Lower lobe of right lung (tissue), 2 donors: ENCODE results near the gene MACF1. TPM values are rescaled to one million over a fixed set of nuclear protein-coding genes. Genes with fewer than 3 reads are reported as not detected.
"Not testable (repeated sequence)": the region's sequence is repeated elsewhere in the genome, so short reads cannot be mapped to it uniquely, and the experiment has no call there.

Experiments used
- ATAC-seq, 2 donors: fragments of 200-7000 bp; cut with Tn5 transposase; one replicate each; pipeline ENCODE4 v1.9.1; 2020 to 2022; ENCODE audit warnings: mild to moderate bottlenecking in 2 of 2, moderate library complexity in 2 of 2
- DNase-seq: peaks from one replicate; pipeline ENCODE4 v3.0.0-alpha.2; 2020
- H3K27ac ChIP-seq: fragments of 200-600 bp; one replicate; pipeline ENCODE4 v1.8.0; 2022
- H3K27me3 ChIP-seq: fragments of 200-600 bp; one replicate; pipeline ENCODE4 v1.8.0; 2022; ENCODE audit warnings: low read depth
- H3K36me3 ChIP-seq: fragments of 200-600 bp; one replicate; pipeline ENCODE4 v1.8.0; 2022; ENCODE audit warnings: mild to moderate bottlenecking
- H3K4me1 ChIP-seq: fragments of 200-600 bp; one replicate; pipeline ENCODE4 v1.8.0; 2022
- H3K4me3 ChIP-seq: fragments of 200-600 bp; one replicate; pipeline ENCODE4 v1.8.0; 2022; ENCODE audit warnings: mild to moderate bottlenecking
- H3K9me3 ChIP-seq: fragments of 200-600 bp; one replicate; pipeline ENCODE4 v1.8.0; 2022
- intact Hi-C: fragments of 100-400 bp; cut with DNase I; formaldehyde crosslinking; loops from one replicate; pipeline ENCODE4 v1.11.0; 2022
- total RNA-seq: library from RNA; stranded (reverse); fragmentation: NEBNext Ultra II Directional; extraction: Animal tissue kit (Norgen Biotek cat#: 25700); gene quantifications from one replicate; pipeline ENCODE4 v1.2.1, GENCODE V29; 2021
- TF ChIP-seq, protein P1 (sequence below): fragments of 200-600 bp; IDR thresholded peaks from one replicate; pipeline ENCODE4 v1.8.0; 2022; ENCODE audit warnings: antibody characterized with exemption, mild to moderate bottlenecking
- donor health status: DM: no; HTN: yes; CAD: no; lungs with severe emphysema.

MACF1 gene
- total RNA-seq, 1 donor from 2014 or later, result 506 TPM

DNA sequence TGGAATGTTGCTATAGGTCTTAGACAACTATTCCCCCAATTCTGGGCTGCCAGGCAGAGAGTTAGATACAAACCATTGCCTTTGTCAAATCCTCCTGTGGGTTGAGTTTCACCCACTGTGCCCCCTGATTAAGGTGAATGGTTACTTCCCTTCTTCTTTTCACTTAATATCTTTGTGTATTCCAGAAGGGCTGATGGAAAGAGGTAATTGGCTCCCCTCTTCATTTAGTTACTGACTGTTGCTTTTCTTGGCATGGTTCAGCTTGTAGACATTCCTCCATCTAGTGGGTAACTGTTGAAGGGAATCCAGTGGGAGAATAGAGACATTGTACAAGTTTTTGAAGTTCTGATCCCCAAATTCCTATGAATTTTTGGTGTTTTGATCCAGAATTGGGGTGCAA, 43.8 kb upstream of the MACF1 start:
- no peak for ATAC-seq
- Histone ChIP-seq H3K4me1 (peaks cover 65% of the 10 kb centered on the region), H3K27me3 (no peaks in the 10 kb centered on the region), H3K9me3 (no peaks in the 10 kb centered on the region), H3K27ac (peak overlapping the region; percentile 84), H3K4me3 (peak overlapping the region; percentile 41), H3K36me3 (no peaks in the 10 kb centered on the region)
- TF ChIP-seq, protein P1, sequence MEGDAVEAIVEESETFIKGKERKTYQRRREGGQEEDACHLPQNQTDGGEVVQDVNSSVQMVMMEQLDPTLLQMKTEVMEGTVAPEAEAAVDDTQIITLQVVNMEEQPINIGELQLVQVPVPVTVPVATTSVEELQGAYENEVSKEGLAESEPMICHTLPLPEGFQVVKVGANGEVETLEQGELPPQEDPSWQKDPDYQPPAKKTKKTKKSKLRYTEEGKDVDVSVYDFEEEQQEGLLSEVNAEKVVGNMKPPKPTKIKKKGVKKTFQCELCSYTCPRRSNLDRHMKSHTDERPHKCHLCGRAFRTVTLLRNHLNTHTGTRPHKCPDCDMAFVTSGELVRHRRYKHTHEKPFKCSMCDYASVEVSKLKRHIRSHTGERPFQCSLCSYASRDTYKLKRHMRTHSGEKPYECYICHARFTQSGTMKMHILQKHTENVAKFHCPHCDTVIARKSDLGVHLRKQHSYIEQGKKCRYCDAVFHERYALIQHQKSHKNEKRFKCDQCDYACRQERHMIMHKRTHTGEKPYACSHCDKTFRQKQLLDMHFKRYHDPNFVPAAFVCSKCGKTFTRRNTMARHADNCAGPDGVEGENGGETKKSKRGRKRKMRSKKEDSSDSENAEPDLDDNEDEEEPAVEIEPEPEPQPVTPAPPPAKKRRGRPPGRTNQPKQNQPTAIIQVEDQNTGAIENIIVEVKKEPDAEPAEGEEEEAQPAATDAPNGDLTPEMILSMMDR, result peak; percentile 8
- intact Hi-C loops, result no loop called here
- DNase-seq, result no peak

DNA sequence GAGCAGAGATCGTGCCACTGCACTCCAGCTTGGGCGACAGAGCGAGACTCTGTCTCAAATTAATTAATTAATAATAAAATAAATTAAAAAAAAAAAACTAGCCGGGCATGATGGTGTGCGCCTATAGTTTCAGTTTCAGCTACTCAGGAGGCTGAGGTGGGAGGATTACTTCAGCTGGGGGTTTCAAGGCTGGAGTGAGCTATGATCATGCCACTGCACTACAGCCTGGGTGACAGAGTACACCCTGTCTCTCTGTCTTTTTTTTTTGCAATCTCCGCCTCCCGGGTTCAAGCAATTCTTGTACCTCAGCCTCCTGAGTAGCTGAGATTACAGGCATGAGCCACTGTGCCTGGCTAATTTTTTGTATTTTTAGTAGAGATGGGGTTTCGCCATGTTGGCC, 42.7 kb upstream of the MACF1 start:
- Histone ChIP-seq H3K4me3 (peak overlapping the region; percentile 41), H3K4me1 (peaks cover 69% of the 10 kb centered on the region), H3K27ac (peak overlapping the region; percentile 84)
- DNase-seq, H3K27me3 ChIP-seq, H3K9me3 ChIP-seq, intact Hi-C loops, ATAC-seq, H3K36me3 ChIP-seq: not testable (repeated sequence)

GRCh38 chr1:39163469-39163868, 41.0 kb upstream of the MACF1 start:
- ATAC-seq (no peak), DNase-seq (no peak)
- intact Hi-C loops, result no loop called here
- H3K27ac ChIP-seq, result peak overlapping the region; percentile 7
- TF ChIP-seq, protein P1, result no peak
- no peaks in the 10 kb centered on the region for H3K36me3 ChIP-seq
- H3K9me3 ChIP-seq, result no peaks in the 10 kb centered on the region
- H3K4me1 ChIP-seq, result peaks cover 60% of the 10 kb centered on the region
- no peaks in the 10 kb centered on the region for H3K27me3 ChIP-seq
- peak overlapping the region; percentile 41 for H3K4me3 ChIP-seq

GRCh38 chr1:39164256-39164655, 40.2 kb upstream of the MACF1 start:
- H3K9me3 ChIP-seq, result no peaks in the 10 kb centered on the region
- H3K27me3 ChIP-seq, result no peaks in the 10 kb centered on the region
- no peak for DNase-seq
- TF ChIP-seq, protein P1, result no peak
- no peaks in the 10 kb centered on the region for H3K36me3 ChIP-seq
- peaks cover 60% of the 10 kb centered on the region for H3K4me1 ChIP-seq
- H3K4me3 ChIP-seq, result peak overlapping the region; percentile 41
- peak overlapping the region; percentile 5 for H3K27ac ChIP-seq
- ATAC-seq, result no peak
- intact Hi-C loops, result no loop called here

GRCh38 chr1:39165049-39165448, 39.4 kb upstream of the MACF1 start:
- Histone ChIP-seq H3K27me3 (no peaks in the 10 kb centered on the region), H3K27ac (peak overlapping the region; percentile 5), H3K4me3 (peak overlapping the region; percentile 41), H3K4me1 (peaks cover 55% of the 10 kb centered on the region), H3K36me3 (no peaks in the 10 kb centered on the region), H3K9me3 (no peaks in the 10 kb centered on the region)
- ATAC-seq (peak in 1 of 2 donors; percentile 13), DNase-seq (no peak)
- TF ChIP-seq, protein P1, result no peak
- intact Hi-C loops, result no loop called here

DNA sequence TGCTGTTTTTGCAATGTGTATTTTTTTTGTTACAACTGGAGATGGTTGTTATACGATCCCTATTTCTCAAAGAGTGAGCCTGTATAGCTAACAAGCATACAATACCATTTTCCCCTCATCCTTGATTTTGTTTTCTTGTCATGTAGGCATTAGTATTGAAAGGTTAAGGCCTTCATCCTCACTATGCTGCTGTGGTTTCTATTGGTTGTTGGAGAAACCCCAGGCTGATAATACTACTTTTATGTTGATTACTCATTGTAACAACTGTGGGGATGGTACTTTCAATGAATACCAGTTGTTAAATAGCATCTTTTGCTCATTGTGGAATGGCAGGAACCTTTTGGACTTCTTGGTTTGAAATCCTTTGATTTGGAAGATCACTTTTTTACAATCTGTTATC, 39.0 kb upstream of the MACF1 start:
- intact Hi-C loops, result no loop called here
- Histone ChIP-seq H3K4me1 (peaks cover 55% of the 10 kb centered on the region), H3K27me3 (no peaks in the 10 kb centered on the region), H3K36me3 (no peaks in the 10 kb centered on the region), H3K27ac (peak overlapping the region; percentile 5), H3K9me3 (no peaks in the 10 kb centered on the region), H3K4me3 (peak overlapping the region; percentile 41)
- ATAC-seq (no peak), DNase-seq (no peak)
- TF ChIP-seq, protein P1, result no peak
